ENCODE results near the gene FBXW7. TPM values are rescaled to one million over a fixed set of nuclear protein-coding genes. Genes with fewer than 3 reads are reported as not detected.

Gene FBXW7
- total RNA-seq, 2 experiments from 2014 or later: 128 to 140 TPM

DNA sequence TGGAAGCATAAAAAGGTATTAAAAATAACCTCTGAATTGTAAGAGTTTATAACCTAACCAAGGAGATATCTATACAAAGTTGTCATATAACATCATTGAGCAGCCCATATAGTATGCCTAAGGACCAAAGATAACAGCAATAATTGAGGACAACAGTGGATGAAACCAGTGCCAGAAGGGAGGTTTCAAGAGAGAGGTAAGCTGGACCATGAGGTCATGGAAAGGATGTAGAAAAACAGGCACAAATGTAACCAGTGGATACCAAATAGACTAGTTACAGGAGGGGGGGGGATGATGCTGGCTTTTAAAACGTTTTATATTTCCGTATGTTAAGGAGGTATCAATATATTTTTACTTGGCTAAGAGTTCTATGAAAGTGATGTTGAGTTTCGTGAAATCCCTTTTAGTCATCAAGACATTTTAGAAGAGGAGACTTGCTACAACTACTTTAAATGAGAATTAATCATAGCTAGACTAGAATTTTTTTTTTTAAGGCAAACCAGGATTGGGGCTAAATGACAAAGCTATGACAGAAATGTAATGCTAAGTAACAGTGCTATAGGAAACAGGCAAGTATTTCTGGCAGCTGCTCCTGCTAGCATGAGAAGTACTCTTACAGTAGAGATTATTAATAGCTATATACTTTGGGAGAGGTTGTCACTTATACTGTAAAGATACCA lies 161.1 kb downstream of the FBXW7 start:
- POLR2A ChIA-PET: interaction anchor here (0.7 kb wide), 1 partner anchor 639 kb away, joined by 3 read pairs; no protein-coding TSS in a partner anchor
- H3K27me3 ChIP-seq (ENCODE audit: control insufficient read depth in 1 of 2, insufficient read depth in 2 of 2, low read length in 2 of 2): no peaks in the 10 kb centered on the region
- H3K36me3 ChIP-seq (ENCODE audit: insufficient read depth, low read length): no peaks in the 10 kb centered on the region
- no peaks in the 10 kb centered on the region for H3K4me1 ChIP-seq (ENCODE audit: insufficient read depth, low read length)
- Mint-ChIP-seq H3K36me3 (ENCODE audit: low read depth) (no peaks in the 10 kb centered on the region), H3K4me3 (no peak overlapping the region), H3K9me3 (no peaks in the 10 kb centered on the region), H3K4me1 (ENCODE audit: low read depth) (peaks cover 4% of the 10 kb centered on the region), H3K27me3 (no peaks in the 10 kb centered on the region), H3K27ac (no peak overlapping the region)
- no peak overlapping the region for H3K27ac ChIP-seq (ENCODE audit: low read depth in 1 of 2, low read length in 2 of 2)
- ATAC-seq (ENCODE audit: poor library complexity) (no peak), DNase-seq (no peak)
- H3K4me3 ChIP-seq (ENCODE audit: low read length): no peak overlapping the region
- CTCF ChIA-PET: interaction anchor here (0.7 kb wide), 1 partner anchor 77 kb away, joined by 3 read pairs; no protein-coding TSS in a partner anchor
- intact Hi-C loops (cut with DNase I, micrococcal nuclease): loop anchor here (5.0 kb wide), 2 partner anchors 612 to 1012 kb away; partner anchors contain the start of gene GATB (in 1 of the 2)
- TF ChIP-seq, protein P1, sequence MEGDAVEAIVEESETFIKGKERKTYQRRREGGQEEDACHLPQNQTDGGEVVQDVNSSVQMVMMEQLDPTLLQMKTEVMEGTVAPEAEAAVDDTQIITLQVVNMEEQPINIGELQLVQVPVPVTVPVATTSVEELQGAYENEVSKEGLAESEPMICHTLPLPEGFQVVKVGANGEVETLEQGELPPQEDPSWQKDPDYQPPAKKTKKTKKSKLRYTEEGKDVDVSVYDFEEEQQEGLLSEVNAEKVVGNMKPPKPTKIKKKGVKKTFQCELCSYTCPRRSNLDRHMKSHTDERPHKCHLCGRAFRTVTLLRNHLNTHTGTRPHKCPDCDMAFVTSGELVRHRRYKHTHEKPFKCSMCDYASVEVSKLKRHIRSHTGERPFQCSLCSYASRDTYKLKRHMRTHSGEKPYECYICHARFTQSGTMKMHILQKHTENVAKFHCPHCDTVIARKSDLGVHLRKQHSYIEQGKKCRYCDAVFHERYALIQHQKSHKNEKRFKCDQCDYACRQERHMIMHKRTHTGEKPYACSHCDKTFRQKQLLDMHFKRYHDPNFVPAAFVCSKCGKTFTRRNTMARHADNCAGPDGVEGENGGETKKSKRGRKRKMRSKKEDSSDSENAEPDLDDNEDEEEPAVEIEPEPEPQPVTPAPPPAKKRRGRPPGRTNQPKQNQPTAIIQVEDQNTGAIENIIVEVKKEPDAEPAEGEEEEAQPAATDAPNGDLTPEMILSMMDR (IDR thresholded peaks at IDR 0.05): no peak
- no peaks in the 10 kb centered on the region for H3K9me3 ChIP-seq (ENCODE audit: control insufficient read depth in 1 of 2, insufficient read depth in 1 of 2, low read length in 2 of 2)

DNA sequence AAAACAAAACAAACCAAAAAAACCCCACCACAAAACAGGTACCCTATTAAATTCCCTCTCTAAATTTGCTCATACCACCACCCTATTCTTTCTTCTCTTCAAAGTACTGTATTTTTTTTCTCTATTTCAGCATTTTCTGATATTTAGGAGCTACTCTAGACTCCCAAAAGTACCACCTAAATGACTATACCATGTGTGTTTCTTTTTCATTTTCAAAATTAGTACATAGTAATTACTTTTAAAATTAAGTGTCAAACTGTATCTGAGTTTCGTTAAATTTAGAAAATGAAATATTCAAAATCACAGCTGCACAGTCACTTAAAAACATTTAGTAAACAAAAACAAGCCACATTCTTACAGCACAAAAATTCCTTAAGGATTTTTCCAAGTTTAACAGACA lies 161.7 kb downstream of the FBXW7 start:
- Histone ChIP-seq H3K4me3 (ENCODE audit: low read length) (no peak overlapping the region), H3K9me3 (ENCODE audit: control insufficient read depth in 1 of 2, insufficient read depth in 1 of 2, low read length in 2 of 2) (no peaks in the 10 kb centered on the region), H3K27me3 (ENCODE audit: control insufficient read depth in 1 of 2, insufficient read depth in 2 of 2, low read length in 2 of 2) (no peaks in the 10 kb centered on the region), H3K4me1 (ENCODE audit: insufficient read depth, low read length) (no peaks in the 10 kb centered on the region), H3K36me3 (ENCODE audit: insufficient read depth, low read length) (no peaks in the 10 kb centered on the region), H3K27ac (ENCODE audit: low read depth in 1 of 2, low read length in 2 of 2) (no peak overlapping the region)
- TF ChIP-seq, protein P1 (IDR thresholded peaks at IDR 0.05): no peak
- ATAC-seq (ENCODE audit: poor library complexity): no peak
- Mint-ChIP-seq H3K4me1 (ENCODE audit: low read depth) (peaks cover 10% of the 10 kb centered on the region), H3K27me3 (no peaks in the 10 kb centered on the region), H3K36me3 (ENCODE audit: low read depth) (no peaks in the 10 kb centered on the region), H3K9me3 (no peaks in the 10 kb centered on the region), H3K4me3 (no peak overlapping the region), H3K27ac (no peak overlapping the region)
- DNase-seq: no peak
- POLR2A ChIA-PET: no interaction called here
- intact Hi-C loops (cut with DNase I, micrococcal nuclease): loop anchor here (5.0 kb wide), 2 partner anchors 612 to 1012 kb away; partner anchors contain the start of gene GATB (in 1 of the 2)
- CTCF ChIA-PET: interaction anchor here (1.0 kb wide), 1 partner anchor 9 kb away, joined by 3 read pairs; no protein-coding TSS in a partner anchor

DNA sequence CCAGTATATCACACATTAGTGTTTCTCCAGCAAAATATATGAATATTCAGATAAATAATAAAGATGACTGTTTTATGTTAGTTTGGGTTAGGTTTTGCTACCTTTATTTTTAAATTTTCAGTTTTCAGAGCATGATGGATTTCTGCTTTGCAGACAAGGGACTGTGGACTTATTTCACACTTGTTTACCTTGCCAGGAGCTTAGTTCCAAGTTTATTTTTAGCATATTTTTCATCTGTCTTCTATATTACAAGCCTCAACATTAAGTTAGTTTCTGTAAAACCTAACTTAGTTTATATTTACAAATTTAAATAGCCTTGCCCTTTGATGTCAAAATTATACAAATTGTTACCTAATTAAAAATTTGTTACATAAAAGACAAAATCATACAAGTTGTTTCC lies 163.4 kb downstream of the FBXW7 start:
- no peak overlapping the region for H3K4me3 Mint-ChIP-seq
- ChIA-PET POLR2A (no interaction called here), CTCF (no interaction called here)
- no peaks in the 10 kb centered on the region for H3K27me3 Mint-ChIP-seq
- no peak overlapping the region for H3K4me3 ChIP-seq (ENCODE audit: low read length)
- TF ChIP-seq, protein P1 (IDR thresholded peaks at IDR 0.05): no peak
- H3K4me1 ChIP-seq (ENCODE audit: insufficient read depth, low read length): no peaks in the 10 kb centered on the region
- H3K27ac ChIP-seq (ENCODE audit: low read depth in 1 of 2, low read length in 2 of 2): no peak overlapping the region
- DNase-seq (no peak), ATAC-seq (ENCODE audit: poor library complexity) (no peak)
- no peaks in the 10 kb centered on the region for H3K36me3 ChIP-seq (ENCODE audit: insufficient read depth, low read length)
- no peaks in the 10 kb centered on the region for H3K27me3 ChIP-seq (ENCODE audit: control insufficient read depth in 1 of 2, insufficient read depth in 2 of 2, low read length in 2 of 2)
- peaks cover 13% of the 10 kb centered on the region for H3K4me1 Mint-ChIP-seq (ENCODE audit: low read depth)
- no peak overlapping the region for H3K27ac Mint-ChIP-seq
- no peaks in the 10 kb centered on the region for H3K9me3 ChIP-seq (ENCODE audit: control insufficient read depth in 1 of 2, insufficient read depth in 1 of 2, low read length in 2 of 2)
- intact Hi-C loops (cut with DNase I, micrococcal nuclease): loop anchor here (5.0 kb wide), 2 partner anchors 610 to 1010 kb away; partner anchors contain the start of gene GATB (in 1 of the 2)
- H3K36me3 Mint-ChIP-seq (ENCODE audit: low read depth): no peaks in the 10 kb centered on the region
- no peaks in the 10 kb centered on the region for H3K9me3 Mint-ChIP-seq

Measured in CD4-positive, alpha-beta T cell (primary cell).